Neural crest cell (in vitro differentiated cells): Measurements from ENCODE around the gene CFAP58. TPM values are rescaled to one million over a fixed set of nuclear protein-coding genes. Genes with fewer than 3 reads are reported as not detected.

Experiments used
- DNase-seq: peaks from one replicate; pipeline ENCODE4 v3.0.0; 2021; ENCODE audit warnings: low read depth, mixed read lengths, low spot score
- H3K27ac Mint-ChIP-seq: one replicate; pipeline ENCODE4 v1.8.0; 2021; ENCODE audit warnings: mild to moderate bottlenecking, mixed read lengths; ENCODE audit not compliant: unreplicated experiment
- H3K27me3 Mint-ChIP-seq: 2 replicates; pipeline ENCODE4 v1.8.0; 2021; ENCODE audit warnings: low read depth, mild to moderate bottlenecking, mixed read lengths
- H3K36me3 Mint-ChIP-seq: 2 replicates; pipeline ENCODE4 v1.8.0; 2021; ENCODE audit warnings: low read depth, mild to moderate bottlenecking, mixed read lengths
- H3K4me1 Mint-ChIP-seq: 2 replicates; pipeline ENCODE4 v1.8.0; 2021; ENCODE audit warnings: mixed read lengths
- H3K4me3 Mint-ChIP-seq: one replicate; pipeline ENCODE4 v1.8.0; 2021; ENCODE audit warnings: mild to moderate bottlenecking, mixed read lengths
- H3K9me3 Mint-ChIP-seq: 2 replicates; pipeline ENCODE4 v1.8.0; 2021; ENCODE audit warnings: mixed read lengths
- total RNA-seq: library from RNA; stranded (reverse); gene quantifications from 2 replicates; pipeline ENCODE4 v1.2.1, GENCODE V29; 2021
- TF ChIP-seq, protein P1 (sequence below): fragments of 200-600 bp; sonication (generic); conservative IDR thresholded peaks from 2 replicates; pipeline ENCODE4 v1.5.0; 2021; ENCODE audit warnings: antibody characterized with exemption, mild to moderate bottlenecking

Gene CFAP58
- total RNA-seq, 1 donor from 2014 or later, result 0.44 TPM

DNA sequence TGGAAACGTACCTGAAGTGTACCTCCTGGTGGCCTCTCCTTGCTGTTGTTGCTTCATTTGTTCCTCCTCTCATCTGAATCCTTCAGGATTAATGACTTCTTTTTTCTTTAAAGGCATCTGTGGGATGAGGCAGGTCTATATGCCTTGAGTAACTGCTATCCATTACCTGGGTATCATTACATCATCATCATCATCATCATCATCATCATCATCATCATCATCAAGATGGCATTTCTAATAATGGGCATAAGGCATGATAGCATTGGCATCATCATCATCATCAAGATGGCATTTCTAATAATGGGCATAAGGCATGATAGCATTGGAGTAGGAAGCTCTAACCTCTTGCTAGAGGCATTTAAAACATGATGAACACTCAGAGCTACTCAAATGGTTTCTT, 59.9 kb downstream of the CFAP58 start:
- Mint-ChIP-seq H3K36me3 (no peaks in the 10 kb centered on the region), H3K9me3 (peaks cover 3% of the 10 kb centered on the region), H3K27ac (no peak overlapping the region), H3K4me1 (no peaks in the 10 kb centered on the region), H3K4me3 (no peak overlapping the region), H3K27me3 (no peaks in the 10 kb centered on the region)
- TF ChIP-seq, protein P1, sequence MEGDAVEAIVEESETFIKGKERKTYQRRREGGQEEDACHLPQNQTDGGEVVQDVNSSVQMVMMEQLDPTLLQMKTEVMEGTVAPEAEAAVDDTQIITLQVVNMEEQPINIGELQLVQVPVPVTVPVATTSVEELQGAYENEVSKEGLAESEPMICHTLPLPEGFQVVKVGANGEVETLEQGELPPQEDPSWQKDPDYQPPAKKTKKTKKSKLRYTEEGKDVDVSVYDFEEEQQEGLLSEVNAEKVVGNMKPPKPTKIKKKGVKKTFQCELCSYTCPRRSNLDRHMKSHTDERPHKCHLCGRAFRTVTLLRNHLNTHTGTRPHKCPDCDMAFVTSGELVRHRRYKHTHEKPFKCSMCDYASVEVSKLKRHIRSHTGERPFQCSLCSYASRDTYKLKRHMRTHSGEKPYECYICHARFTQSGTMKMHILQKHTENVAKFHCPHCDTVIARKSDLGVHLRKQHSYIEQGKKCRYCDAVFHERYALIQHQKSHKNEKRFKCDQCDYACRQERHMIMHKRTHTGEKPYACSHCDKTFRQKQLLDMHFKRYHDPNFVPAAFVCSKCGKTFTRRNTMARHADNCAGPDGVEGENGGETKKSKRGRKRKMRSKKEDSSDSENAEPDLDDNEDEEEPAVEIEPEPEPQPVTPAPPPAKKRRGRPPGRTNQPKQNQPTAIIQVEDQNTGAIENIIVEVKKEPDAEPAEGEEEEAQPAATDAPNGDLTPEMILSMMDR, result no peak
- no peak for DNase-seq

GRCh38 chr10:104415526-104416165, 62.0 kb downstream of the CFAP58 start:
- TF ChIP-seq, protein P1, result no peak
- Mint-ChIP-seq H3K9me3 (peaks cover 3% of the 10 kb centered on the region), H3K27ac (no peak overlapping the region), H3K36me3 (no peaks in the 10 kb centered on the region), H3K4me1 (no peaks in the 10 kb centered on the region), H3K4me3 (no peak overlapping the region), H3K27me3 (no peaks in the 10 kb centered on the region)
- no peak for DNase-seq

DNA sequence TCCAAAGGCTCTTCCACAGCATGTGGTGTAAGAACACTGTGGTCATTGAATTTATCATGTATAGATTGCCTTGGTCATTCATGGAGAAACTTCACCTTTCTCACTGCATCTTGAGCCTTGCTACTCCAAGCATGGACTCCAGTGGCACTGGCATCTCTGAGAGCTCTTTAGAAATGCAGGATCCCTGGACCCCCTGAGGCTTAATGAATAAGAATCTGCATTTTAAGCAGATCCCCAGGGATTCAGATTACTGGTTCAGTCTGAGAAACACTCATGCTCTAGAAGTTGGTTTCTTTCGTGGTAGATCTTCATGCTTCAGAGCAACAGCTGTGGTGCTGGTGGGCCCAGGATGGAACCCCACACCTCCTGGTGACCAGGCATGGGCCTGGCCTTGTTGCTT, 63.2 kb downstream of the CFAP58 start:
- peaks cover 3% of the 10 kb centered on the region for H3K9me3 Mint-ChIP-seq
- H3K4me1 Mint-ChIP-seq, result no peaks in the 10 kb centered on the region
- DNase-seq, result no peak
- H3K4me3 Mint-ChIP-seq, result no peak overlapping the region
- TF ChIP-seq, protein P1, result no peak
- no peaks in the 10 kb centered on the region for H3K36me3 Mint-ChIP-seq
- H3K27me3 Mint-ChIP-seq, result no peaks in the 10 kb centered on the region
- no peak overlapping the region for H3K27ac Mint-ChIP-seq

DNA sequence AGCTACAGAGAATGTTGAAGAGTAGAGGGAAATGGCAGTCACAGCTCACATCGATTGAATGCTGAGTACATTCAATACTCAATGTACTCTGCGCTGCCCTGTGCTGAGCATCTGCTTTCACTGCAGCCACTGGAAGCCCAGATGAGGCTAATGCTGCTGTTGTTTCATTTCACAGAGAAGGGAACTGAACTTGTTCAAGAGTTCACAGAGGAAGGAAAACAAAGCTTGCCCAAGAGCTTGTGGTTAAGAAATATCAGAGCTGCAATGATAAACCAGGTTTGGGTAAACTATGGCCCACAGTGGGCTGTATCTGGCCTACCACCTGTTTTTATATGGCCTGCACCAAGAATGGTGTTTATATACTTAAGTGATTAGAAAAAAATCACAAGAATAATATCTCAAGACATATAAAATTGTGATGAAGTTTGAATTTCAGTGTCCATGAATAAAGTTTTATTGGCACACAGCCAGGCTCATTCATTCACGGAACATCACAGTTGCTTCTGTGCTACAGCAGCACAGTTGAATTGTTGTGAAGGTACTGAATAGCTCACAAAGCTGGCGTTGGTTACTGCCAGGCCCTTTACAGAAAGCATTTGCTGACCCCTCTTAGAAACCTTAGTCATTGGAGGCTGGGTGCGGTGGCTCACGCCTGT, 64.1 kb downstream of the CFAP58 start:
- TF ChIP-seq, protein P1, result no peak
- Mint-ChIP-seq H3K4me1 (no peaks in the 10 kb centered on the region), H3K9me3 (peaks cover 3% of the 10 kb centered on the region), H3K27me3 (no peaks in the 10 kb centered on the region), H3K36me3 (no peaks in the 10 kb centered on the region), H3K27ac (no peak overlapping the region), H3K4me3 (no peak overlapping the region)
- no peak for DNase-seq

GRCh38 chr10:104424719-104425118, 71.1 kb downstream of the CFAP58 start:
- Mint-ChIP-seq H3K4me1 (no peaks in the 10 kb centered on the region), H3K9me3 (no peaks in the 10 kb centered on the region), H3K27me3 (no peaks in the 10 kb centered on the region), H3K27ac (no peak overlapping the region), H3K36me3 (no peaks in the 10 kb centered on the region), H3K4me3 (no peak overlapping the region)
- no peak for DNase-seq
- TF ChIP-seq, protein P1, result no peak
